CD4-positive, alpha-beta T cell treated with Interleukin-15 for 4 hours (primary cell): ENCODE data around the gene MYO7A.

Experiments
- DNase-seq: peaks from one replicate; pipeline ENCODE4 v3.0.0-alpha.2; 2020; ENCODE audit warnings: low spot score

The MYO7A gene

DNA sequence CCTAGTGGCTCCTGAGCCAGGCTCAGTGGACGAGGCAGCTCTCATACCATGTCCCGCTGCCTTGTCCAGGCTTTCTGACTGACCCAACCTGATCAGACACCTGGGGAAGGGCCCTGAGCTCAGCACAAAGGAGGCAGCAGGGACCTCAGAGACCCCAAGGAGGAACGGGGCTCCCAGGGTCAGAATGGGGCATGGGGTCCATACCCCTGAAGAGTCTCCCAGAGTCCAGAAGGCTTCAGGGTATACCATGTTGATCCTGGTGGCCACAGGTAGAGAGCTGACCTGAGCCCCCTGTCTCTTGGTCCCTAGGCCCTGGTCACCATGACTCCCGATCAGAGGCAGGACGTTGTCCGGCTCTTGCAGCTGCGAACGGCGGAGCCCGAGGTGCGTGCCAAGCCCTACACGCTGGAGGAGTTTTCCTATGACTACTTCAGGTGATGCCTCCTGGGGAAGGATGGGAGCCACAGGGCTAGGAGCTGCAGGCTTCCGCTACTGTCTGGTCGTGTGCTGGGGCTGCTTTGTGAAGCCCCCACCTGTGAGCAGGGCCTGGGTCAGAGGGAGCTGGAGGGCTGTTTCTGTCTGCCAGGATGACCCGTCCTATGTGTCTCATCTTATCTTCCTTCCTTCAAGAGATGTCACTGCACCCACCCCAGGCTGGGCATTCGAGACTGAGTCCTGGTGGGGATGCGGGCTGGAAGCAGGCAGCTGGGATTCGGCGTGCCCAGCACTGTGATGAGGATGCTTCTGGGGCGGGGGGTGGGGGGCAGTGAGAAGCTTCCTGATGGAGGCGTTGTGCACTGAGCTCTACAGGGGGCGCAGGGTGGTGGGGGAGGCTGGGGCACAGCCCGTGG lies 74.2 kb downstream of the MYO7A start:
- no peak for DNase-seq

DNA sequence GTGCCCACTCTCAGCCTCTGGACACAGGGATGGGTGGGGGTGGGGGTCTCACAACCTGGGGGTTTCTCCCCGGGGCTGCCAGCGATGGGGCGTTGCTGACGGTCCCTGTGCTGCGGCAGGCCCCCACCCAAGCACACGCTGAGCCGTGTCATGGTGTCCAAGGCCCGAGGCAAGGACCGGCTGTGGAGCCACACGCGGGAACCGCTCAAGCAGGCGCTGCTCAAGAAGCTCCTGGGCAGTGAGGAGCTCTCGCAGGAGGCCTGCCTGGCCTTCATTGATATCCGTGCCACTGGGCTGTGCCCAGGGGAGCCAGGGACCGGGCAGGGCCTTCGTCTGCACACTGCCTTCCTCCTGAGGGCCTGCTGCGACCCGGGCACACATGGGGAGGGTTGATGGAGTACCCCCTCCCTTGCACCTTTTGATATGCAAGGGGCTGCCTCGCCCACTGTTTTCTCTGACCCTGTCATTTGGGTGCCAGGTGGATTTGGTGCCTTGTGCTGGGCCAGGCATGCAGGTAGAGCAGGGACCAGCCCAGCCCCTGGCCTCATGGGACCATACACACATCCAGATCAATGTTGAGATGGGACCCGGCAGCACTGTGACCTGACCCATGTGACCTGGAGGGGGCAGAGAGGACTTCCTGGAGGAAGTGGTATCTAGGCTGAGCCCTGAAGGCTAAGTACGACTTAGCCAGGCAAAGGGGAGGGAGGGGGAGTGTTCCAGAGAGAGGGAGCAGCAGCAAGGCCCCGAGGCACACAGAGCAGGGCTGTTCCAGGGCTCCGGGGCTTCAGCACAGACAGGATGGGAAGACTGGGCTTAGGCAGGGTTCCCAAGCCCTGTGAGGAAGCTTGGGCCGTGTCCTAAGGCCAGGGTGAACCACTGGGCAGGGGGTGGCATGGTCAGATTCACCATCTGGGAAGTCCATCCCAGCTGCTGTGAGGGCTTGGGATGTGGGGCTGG lies 75.2 kb downstream of the MYO7A start:
- no peak for DNase-seq

DNA sequence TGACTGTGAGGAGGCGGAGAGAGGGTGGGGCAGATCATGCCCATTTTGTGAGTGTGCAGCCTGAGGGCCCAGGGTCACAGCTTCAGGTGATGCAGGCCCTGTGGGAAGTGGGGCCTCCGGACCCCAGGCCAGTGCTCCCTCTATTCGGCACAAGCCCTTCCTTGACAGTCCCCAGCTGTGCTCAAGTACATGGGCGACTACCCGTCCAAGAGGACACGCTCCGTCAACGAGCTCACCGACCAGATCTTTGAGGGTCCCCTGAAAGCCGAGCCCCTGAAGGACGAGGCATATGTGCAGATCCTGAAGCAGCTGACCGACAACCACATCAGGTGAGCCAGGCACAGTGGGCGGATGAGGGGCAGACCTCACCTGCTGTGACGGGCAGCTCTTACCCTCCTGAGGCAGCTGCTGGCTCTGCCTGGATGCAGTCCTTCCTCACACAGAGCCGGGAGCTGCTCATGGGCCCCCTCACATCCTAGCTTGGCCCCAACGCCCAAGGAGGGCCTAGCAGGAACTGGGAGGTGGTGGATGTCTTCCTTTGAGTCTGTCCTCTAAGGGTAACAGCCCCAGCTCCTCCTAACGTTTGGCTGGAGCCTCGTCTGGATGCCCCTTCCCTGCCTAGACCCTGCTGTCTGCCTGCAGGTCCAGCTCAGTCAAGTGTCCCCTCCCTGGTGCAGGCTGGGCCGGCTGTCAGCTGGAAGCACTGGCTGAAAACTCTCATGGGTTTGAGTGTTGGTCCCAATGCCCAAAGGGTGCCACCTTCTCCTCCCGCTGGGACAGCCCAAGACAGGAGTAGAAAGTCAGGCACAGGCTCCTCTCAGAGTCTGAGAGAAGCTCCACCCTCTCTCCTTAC lies 76.1 kb downstream of the MYO7A start:
- no peak for DNase-seq

DNA sequence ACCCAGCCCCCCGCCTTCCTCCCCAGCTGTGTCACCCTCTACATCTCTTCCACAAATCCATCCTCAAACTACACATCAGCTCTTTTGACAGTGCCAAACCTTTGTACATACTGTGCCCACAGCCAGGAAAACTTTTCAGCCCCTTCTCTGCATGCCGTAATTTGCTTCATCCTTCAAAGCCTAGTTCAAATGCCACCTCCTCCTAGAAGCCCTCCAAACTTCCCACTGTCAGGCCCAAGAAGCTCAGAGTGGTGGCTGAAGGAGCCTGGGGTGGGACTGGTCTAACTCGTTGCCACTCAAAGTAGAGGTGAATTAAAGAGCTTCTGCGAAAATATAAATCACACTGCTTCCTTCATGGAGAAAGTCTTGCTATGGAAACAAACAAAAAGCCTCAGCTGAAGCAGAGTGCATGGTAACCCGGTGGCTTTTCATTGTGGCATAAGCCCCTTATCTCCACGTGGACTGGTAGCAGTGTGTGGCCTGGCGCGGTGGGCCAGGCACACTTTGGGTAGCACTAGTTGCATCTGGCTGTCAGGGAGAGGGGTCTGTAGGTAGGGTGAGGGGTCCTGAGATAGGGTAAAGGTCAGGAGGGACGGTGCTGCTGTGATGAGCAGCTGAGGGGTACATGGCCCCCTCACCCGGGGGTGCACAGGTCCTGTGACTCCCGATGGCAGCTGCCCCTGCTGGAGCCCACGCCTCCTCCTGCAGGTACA lies 76.9 kb downstream of the MYO7A start:
- DNase-seq, result no peak

DNA sequence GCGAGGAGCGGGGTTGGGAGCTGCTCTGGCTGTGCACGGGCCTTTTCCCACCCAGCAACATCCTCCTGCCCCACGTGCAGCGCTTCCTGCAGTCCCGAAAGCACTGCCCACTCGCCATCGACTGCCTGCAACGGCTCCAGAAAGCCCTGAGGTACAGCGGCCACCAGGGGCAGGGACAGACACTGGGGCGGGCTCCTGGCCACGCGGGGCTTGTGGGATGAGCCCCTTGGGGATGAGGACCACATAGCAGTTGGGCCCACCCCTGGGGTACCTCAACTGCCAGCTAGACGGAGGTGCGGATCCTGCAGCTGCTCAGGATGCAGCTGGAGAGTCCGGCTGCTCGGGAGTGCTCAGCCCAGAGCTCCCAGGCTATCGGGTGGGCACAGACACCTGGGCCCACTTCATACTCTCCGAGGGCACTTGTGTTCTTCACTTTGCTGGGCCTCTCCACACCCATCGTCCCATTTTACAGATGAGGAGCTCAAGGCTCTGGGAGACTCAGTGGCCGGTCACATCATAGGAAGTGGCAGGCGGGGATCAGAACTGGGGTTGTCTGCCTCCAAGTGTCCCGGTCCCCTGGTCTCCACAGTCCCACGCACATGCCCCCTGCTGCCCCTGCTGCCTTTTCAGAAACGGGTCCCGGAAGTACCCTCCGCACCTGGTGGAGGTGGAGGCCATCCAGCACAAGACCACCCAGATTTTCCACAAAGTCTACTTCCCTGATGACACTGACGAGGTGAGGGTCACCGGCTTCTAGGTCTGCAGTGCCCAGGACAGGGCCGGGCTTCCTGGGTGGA lies 77.6 kb downstream of the MYO7A start:
- no peak for DNase-seq

DNA sequence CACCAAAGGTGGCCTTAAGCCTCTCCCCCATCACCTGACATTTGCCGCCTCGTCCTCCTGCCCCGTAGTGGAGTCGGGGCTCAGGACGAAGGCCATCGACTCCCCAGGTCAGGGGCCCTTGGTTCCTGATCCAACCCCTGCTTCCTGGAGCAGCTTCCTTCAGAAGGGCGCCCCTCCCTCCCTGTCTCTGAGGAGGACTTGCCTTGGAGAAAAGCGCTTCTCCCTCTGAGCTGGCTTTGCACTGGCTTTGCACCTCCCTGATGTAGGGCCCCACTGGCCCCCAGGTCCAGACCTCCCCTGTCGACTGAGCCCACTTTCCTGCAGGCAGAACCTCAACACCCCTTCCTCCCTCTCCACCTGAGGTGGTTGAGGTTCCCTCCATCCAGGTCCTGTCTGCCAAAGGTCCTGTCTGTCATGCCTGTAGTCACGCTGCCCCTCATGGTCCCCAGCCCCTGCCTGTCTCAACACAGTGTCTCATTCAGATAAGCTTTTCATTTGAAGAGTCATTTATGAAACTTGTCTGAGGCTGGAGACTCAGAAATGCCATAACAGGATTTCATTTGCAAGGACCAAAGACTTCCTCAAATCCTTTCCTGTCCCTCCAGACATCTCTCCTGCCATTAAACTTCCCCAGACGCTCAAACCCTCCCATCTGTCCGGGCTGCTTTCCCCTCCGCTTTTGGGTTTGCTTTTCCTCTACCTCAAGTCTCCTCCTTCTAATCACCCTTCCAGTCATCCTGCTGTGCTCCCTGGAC lies 78.4 kb downstream of the MYO7A start:
- no peak for DNase-seq

DNA sequence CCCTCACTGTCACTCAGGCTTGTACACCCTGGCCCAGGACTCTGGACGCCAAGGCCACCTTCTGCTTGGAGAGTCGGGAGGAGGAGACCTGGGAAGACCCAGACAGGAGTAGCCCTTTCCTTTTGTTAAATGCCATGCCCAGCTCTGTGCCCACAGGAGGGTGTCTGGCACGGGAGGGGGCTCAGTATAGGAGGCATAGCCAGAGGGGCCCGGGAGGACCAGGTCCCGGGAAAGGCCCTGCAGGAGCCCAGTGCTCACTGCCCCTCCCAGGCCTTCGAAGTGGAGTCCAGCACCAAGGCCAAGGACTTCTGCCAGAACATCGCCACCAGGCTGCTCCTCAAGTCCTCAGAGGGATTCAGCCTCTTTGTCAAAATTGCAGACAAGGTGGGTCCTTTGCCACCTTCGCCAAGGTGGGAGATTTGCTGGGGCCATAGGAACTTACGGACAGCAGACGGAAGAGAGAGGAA lies 79.0 kb downstream of the MYO7A start:
- DNase-seq, result no peak

DNA sequence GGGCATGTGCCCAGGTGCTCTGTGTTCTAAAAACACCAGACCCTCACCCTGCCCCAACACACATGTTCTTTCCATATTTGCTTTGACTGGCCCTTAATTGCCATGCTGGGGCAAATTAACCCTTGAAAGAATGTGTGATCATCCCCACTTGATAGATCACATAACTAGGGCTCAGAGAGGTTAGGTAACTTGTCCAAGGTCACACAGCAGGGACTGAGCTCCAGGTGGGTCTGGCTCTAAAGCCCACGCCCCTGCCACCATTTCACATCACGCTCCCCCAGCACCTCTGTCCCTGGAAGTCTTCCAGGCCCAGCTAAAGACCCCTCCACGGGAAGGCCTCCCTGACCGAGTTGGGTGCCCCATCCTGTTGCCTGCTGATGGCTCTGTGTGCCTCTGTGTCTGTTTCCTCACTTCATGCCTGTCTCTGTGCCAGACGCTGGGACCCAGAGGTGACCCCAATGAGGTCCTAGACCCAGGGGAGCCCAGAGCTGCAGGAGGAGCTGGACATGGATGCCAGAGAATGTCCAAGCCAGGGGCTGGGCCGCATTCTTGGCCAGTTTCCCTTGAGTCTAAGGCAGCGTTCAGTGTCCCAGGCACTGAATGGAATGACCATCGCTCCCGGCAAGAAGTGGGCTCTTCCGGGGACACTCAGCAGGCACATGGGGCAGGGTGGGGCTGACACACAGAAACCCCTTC lies 79.7 kb downstream of the MYO7A start:
- no peak for DNase-seq

DNA sequence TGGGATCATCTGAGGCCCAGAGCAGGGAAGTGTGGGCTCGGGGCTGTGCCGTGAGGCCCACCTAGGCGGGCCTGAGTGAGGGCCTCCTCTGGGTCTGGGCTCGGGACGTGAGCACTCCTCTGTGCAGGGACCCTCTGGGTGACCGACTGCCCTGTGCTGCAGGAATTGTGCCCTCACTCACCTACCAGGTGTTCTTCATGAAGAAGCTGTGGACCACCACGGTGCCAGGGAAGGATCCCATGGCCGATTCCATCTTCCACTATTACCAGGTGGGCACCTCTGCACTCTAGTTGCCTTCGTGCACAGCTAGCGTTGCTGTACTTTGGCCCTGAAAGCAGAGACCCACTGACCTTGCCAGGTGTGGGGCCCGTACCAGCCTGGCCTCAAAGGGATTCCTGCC lies 80.5 kb downstream of the MYO7A start:
- no peak for DNase-seq

DNA sequence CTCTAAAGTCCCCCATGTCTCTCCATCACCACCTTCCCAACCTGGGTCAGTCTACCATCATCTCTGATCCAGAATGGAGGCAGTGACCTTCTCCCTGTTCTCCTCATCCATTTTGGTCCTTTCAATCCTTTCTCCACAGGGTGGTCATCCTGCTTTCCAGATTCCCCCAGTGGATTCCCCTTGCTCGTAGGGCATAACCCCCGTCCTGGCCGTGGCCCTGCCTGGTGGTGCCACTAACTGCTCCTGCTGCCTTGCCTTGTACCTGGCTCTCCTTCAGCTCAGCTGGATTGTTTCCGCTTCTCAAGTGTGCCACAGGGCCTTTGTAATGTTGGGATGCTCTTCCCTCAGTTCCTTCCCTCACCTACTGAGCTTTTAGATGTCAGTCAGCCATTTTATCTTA lies 81.6 kb downstream of the MYO7A start:
- no peak for DNase-seq

DNA sequence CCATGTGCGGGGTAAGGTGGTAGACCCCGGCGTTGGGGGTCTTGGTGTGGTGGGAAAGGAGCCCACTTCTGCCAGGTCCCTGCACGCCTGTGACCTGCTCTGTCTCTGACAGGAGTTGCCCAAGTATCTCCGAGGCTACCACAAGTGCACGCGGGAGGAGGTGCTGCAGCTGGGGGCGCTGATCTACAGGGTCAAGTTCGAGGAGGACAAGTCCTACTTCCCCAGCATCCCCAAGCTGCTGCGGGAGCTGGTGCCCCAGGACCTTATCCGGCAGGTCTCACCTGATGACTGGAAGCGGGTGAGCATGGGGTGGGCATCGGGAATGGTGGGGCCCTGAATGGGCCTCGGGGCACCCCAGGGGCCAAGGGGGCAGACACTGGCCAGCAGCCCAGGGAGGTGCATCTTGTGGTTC lies 83.0 kb downstream of the MYO7A start:
- no peak for DNase-seq

DNA sequence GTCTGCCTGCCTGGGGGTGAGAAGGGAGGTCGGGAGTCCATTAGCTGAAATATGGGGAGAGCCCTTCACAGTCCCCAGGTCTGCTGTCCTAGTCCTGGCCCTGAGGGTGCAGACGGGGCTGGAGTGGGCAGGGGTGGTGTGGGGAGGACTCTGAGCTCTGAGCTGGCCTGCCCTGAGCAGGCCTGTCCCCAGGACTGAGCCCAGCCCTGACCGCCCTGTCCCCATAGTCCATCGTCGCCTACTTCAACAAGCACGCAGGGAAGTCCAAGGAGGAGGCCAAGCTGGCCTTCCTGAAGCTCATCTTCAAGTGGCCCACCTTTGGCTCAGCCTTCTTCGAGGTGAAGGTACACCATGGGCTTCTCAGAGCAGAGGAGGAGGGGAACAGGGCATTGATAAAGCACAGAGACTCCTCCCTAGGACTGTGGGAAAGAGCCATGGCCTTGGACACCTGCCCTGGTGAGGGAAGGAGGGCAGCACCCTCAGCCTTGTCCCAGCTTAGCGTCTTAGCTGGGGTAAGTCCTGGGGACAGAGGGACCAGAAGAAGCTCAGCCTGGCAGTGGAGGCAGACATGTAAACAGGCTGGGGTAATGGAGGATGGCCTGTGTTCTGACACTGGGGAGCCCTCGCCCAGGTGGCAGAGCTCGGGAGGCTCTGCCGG lies 83.7 kb downstream of the MYO7A start:
- DNase-seq, result no peak

DNA sequence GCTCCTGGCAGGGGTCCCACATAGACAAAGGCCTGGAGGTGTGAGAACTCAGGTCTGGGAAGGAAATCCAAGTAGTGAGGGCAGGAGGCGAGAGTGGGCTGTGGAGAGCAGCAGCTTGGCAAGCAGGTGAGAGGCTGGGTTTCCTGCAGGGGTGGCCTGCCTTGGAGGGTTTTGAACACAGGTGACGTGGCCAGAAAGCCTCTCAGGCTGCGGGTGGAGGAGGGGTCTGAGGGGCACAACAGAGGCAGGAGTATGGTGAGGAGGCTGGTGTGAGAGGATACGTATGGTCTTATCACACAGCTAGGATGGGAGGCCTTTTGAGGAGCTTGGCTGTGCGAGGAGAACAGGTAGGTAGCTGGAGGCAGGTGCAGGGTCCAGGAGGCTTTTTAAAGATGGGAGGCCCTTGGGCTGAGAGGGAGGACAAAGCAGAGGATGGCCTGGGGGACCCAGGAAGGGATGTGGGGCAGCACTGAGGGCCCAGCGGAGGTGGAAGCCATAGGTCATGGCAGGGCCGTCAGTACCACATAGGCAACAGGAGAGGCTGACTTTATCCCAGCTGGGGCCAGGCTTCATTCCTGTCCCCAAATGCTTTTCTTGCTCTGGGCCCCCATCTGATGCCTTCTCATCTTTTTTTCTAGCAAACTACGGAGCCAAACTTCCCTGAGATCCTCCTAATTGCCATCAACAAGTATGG lies 84.4 kb downstream of the MYO7A start:
- no peak for DNase-seq

DNA sequence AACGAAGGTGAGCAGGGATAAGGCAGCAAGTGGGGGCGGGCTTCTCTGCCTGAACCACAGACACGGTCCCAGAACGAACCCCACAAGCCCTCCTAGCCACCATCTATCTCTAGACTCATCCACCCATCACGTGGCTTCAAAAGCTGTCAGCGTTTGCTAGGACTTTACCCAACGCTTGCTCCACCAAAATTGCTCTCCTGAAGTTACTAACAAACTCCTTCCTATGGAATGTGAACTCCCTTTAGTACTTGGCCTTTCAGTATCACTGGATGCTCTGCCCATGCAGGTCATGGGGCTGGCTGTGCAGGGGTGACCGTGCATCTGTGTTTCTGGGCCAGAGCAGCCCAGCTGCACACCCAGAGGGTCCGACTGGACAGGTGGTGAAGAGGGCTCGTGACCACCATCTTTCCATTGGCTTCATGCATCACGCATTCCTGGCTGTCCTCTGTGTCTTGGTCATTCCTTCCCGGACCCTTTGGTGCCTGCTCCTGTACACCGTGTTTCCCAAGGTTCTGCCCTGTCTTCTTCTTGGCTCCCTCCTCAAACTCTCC lies 85.1 kb downstream of the MYO7A start:
- no peak for DNase-seq

DNA sequence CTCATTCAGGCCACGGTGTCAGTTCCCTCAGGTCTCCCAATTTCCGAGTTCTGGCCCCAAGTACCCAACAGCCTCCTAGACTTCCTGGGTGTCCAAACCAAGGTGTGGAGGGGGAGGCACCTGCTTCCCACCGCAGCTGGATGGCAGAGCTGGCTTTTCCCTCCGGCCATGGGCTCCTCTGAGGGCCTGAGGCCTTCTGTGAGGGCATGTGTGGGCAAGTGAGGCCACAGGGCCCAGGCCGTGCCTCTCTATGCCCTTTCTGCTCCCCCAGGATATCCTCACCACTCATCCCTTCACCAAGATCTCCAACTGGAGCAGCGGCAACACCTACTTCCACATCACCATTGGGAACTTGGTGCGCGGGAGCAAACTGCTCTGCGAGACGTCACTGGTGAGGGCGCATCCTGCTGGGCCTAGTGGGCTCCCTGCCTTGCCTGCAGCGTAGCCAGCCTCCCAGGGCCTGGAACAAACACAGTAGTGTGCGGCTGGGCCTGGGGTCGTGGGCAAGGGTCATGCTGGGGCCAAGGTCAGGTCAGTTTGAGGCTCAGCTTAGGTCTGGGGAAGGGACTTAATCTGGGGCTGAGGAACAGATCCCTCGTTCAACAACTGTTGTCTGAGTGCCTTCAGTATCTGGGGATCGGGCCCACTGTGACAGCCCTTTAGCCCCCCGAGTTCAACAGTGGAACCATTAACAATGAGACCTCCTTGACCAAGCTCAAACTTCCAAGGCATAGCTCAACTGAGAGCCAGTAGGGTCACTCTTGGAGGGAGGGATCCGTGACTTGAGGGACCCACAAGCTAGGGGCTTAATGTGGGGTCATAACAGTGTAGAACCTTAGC lies 85.8 kb downstream of the MYO7A start:
- no peak for DNase-seq

DNA sequence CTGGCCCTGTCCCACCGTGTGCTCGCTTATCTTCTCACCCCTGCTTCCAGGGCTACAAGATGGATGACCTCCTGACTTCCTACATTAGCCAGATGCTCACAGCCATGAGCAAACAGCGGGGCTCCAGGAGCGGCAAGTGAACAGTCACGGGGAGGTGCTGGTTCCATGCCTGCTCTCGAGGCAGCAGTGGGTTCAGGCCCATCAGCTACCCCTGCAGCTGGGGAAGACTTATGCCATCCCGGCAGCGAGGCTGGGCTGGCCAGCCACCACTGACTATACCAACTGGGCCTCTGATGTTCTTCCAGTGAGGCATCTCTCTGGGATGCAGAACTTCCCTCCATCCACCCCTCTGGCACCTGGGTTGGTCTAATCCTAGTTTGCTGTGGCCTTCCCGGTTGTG lies 86.5 kb downstream of the MYO7A start:
- DNase-seq, result no peak

DNA sequence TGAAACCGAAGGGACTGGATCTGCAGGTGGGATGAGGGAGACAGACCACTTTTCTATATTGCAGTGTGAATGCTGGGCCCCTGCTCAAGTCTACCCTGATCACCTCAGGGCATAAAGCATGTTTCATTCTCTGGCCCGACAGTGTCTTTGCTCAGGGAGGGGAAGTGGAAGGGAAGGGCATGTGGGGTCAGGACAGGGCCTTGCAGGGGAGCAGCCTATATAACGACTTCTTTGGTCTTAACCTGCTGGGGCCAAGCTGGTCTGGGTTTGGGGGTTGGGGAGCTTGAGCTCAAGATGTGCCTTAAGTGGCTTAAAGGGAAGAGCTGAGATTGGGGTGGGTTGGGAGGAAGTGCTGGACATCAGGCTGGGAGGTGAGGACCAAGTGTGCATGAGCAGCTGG lies 87.1 kb downstream of the MYO7A start:
- no peak for DNase-seq
